Activated CD8-positive, alpha-beta T cell treated with anti-CD3 and anti-CD28 coated beads, Interleukin-2, amount 10 ng/mL, durations not matched to agents 7 days and 5 days (primary cell): ENCODE measurements around the gene ZNHIT1. TPM values are rescaled to one million over a fixed set of nuclear protein-coding genes. Genes with fewer than 3 reads are reported as not detected.

ENCODE experiments used
- ATAC-seq: fragments of 150-1000 bp; cut with Tn5 transposase; one replicate; pipeline ENCODE4 v1.10.0; 2021; ENCODE audit warnings: moderate library complexity
- CTCF ChIA-PET: fragments of 350-600 bp; sonication (Branson Sonifier 250); formaldehyde crosslinking; loops from one replicate; lab custom pipeline; 2021; ENCODE audit warnings: antibody characterized with exemption; lab: Charles Lee
- POLR2A ChIA-PET: fragments of 350-600 bp; sonication (Branson Sonifier 250); formaldehyde crosslinking; loops from one replicate; lab custom pipeline; 2021; ENCODE audit warnings: antibody characterized with exemption; lab: Charles Lee
- DNase-seq: peaks from one replicate; pipeline ENCODE4 v3.0.0-alpha.2; 2020
- H3K27ac Mint-ChIP-seq: one replicate; pipeline ENCODE4 v1.8.0; 2021; ENCODE audit warnings: mild to moderate bottlenecking, mixed read lengths
- H3K27me3 Mint-ChIP-seq: one replicate; pipeline ENCODE4 v1.8.0; 2021; ENCODE audit warnings: low read depth, mixed read lengths
- H3K36me3 Mint-ChIP-seq: one replicate; pipeline ENCODE4 v1.8.0; 2021; ENCODE audit warnings: low read depth, mixed read lengths
- H3K4me1 Mint-ChIP-seq: one replicate; pipeline ENCODE4 v1.8.0; 2021; ENCODE audit warnings: low read depth, mixed read lengths
- H3K4me3 Mint-ChIP-seq: one replicate; pipeline ENCODE4 v1.8.0; 2021; ENCODE audit warnings: mild to moderate bottlenecking, mixed read lengths
- H3K9me3 Mint-ChIP-seq: one replicate; pipeline ENCODE4 v1.8.0; 2022; ENCODE audit warnings: mixed read lengths; ENCODE audit not compliant: insufficient read depth
- total RNA-seq, 2 experiments: library from RNA; stranded (reverse); gene quantifications; one replicate each; pipeline ENCODE4 v1.2.3, GENCODE V29; 2021

The ZNHIT1 gene
- total RNA-seq, 2 experiments from 2014 or later: 56.1 to 58.4 TPM

DNA sequence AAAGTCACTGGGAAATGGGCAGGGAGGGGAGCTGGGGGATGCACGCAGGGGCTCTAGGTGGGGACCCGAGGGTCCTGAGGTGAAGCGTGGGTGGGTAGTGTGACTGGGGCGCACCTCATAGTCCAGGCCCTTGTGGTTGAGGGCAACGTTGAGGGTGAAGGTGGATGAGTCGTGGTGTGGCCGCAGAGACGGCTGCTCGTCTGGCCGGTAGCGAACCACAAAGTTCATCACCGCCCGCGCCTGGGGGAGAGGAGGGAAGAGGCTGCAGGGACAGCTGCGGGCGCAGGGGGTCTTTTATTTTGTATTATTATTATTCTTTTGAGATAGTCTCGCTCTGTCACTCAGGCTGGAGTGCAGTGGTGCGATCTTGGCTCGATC, 11.3 kb upstream of the ZNHIT1 start:
- Mint-ChIP-seq H3K4me3 (no peak overlapping the region), H3K4me1 (peaks cover 4% of the 10 kb centered on the region), H3K27me3 (peaks cover 15% of the 10 kb centered on the region), H3K27ac (no peak overlapping the region), H3K36me3 (peaks cover 8% of the 10 kb centered on the region), H3K9me3 (no peaks in the 10 kb centered on the region)
- no peak for DNase-seq
- no peak for ATAC-seq
- CTCF ChIA-PET: interaction anchor here (2.1 kb wide), 1 partner anchor 14 kb away, joined by 5 read pairs; no protein-coding TSS in a partner anchor
- POLR2A ChIA-PET: no interaction called here

DNA sequence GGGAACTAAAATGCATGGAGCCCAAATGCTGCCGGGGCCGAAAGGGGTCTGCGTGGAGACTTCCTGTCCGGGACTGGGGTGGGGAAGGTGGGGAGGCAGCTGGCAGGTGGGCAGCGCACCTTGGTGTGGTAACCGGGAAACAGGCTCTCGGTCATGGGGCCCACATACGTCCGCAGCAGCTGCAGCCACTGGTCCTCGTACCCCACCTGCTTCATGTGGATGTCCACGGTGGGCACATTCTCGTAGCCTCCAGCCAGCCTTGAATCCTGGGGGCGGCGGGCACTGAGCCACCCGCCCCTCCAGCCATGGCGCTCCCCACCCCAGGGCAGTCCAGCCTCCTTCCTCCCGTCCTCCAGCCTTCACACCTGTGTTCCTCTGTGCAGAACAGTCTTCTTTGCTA, 10.5 kb upstream of the ZNHIT1 start:
- DNase-seq (no peak), ATAC-seq (no peak)
- H3K27me3 Mint-ChIP-seq: peaks cover 13% of the 10 kb centered on the region
- no peaks in the 10 kb centered on the region for H3K9me3 Mint-ChIP-seq
- POLR2A ChIA-PET: no interaction called here
- CTCF ChIA-PET: interaction anchor here (1.0 to 1.6 kb wide), 3 partner anchors 10 to 75 kb away, joined by 3 to 4 read pairs (median 4); partner anchors contain the start of genes PLOD3 and ZNHIT1
- H3K4me3 Mint-ChIP-seq: no peak overlapping the region
- H3K36me3 Mint-ChIP-seq: peaks cover 9% of the 10 kb centered on the region
- H3K4me1 Mint-ChIP-seq: peaks cover 4% of the 10 kb centered on the region
- H3K27ac Mint-ChIP-seq: no peak overlapping the region

DNA sequence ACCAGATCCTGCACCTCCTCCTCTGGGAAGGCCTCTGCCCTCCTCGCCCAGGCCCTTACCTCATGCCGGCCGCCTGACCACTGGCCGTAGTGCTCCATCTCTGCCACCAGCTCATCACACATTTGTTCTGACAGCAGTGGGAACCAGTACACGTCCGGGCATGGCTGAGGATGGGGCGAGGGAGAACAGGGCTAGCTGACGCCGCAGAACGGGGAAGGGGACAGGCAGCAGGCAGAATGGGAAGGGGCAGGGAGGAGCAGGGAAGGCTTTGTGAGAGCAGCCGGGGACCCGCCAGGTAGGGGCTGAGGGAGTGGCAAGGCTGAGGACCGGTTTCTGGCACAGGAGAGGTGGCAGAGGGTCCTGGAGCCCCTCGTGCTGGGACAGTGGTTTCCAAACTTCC, 9.2 kb upstream of the ZNHIT1 start:
- CTCF ChIA-PET: interaction anchor here (1.6 kb wide), 1 partner anchor 9 kb away, joined by 4 read pairs; the partner anchor contains the start of genes PLOD3 and ZNHIT1
- Mint-ChIP-seq H3K4me1 (peaks cover 4% of the 10 kb centered on the region), H3K27me3 (peaks cover 5% of the 10 kb centered on the region), H3K27ac (no peak overlapping the region), H3K36me3 (peaks cover 9% of the 10 kb centered on the region), H3K9me3 (no peaks in the 10 kb centered on the region), H3K4me3 (no peak overlapping the region)
- POLR2A ChIA-PET: no interaction called here
- no peak for DNase-seq
- no peak for ATAC-seq

DNA sequence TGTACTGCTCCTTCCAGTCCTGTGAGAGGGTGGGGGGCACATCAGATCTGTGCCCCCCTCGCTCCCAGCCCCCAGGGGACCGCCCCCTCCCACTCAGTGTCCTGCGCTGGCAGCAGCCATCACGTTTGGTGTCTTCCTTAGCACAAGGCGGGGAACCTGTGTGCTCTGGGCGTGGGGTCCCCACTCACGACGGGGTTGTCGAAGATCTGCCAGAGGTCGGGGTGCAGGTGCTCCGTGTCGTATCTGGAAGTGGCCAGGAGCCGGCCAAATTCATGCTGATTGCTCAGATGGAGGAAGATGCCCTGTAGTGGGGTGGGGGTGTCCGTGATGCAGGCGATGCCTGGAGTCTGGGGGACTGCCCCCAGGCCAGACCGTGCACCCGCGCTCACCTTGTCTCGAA, 7.8 kb upstream of the ZNHIT1 start:
- ATAC-seq: no peak
- H3K36me3 Mint-ChIP-seq: peaks cover 14% of the 10 kb centered on the region
- H3K27me3 Mint-ChIP-seq: no peaks in the 10 kb centered on the region
- no peaks in the 10 kb centered on the region for H3K9me3 Mint-ChIP-seq
- DNase-seq: no peak
- H3K4me3 Mint-ChIP-seq: no peak overlapping the region
- no peaks in the 10 kb centered on the region for H3K4me1 Mint-ChIP-seq
- H3K27ac Mint-ChIP-seq: no peak overlapping the region
- POLR2A ChIA-PET: interaction anchor here (0.6 kb wide), 1 partner anchor 34 kb away, joined by 3 read pairs; no protein-coding TSS in a partner anchor
- CTCF ChIA-PET: interaction anchor here (0.9 to 1.6 kb wide), 2 partner anchors 17 to 72 kb away, joined by 3 to 8 read pairs; no protein-coding TSS in a partner anchor

DNA sequence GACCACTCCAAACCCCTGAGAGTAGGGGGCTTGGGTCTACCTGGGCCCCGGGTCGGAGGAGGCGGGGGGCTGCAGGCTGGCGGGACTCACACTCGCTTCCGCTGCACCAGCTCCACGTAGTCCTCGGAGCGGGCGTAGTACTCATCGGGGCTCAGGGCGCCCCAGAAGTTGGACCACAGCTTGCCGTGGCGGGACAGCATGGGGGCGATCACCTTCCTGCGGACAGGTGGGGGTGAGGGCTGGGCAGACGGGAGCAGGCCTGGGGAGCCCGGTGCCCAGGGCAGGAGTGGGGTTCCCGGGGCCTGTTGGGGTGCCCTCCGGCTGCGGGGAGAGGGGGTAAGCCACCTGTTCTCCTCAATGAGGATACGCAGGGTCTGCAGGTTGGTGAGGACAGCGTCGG, 6.5 kb upstream of the ZNHIT1 start:
- ChIA-PET CTCF (interaction anchor here (1.6 kb wide), 1 partner anchor 19 kb away, joined by 8 read pairs; no protein-coding TSS in a partner anchor), POLR2A (no interaction called here)

DNA sequence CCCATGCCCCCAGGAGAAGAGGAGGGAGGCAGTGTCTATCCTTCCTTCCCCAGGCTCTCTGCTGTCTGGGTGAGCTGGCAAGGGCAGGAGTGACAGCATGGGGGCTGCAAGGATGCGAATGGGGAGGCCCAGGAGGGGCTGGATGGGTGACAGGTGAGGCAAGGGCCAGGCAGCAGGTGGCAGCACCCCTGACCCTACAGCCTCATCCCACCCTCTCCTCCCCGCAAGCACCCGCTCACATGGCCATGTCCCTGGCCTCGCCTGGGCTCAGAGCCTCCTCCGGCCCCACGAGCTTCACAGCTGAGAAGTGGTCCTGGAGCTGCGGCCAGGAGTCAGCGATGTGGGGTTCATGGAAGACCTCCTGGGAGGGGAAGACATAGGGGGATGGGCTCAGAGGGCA, 6.0 kb upstream of the ZNHIT1 start:
- no peaks in the 10 kb centered on the region for H3K9me3 Mint-ChIP-seq
- H3K4me3 Mint-ChIP-seq: no peak overlapping the region
- no peak overlapping the region for H3K27ac Mint-ChIP-seq
- ATAC-seq (peak; percentile 5), DNase-seq (no peak)
- H3K27me3 Mint-ChIP-seq: no peaks in the 10 kb centered on the region
- ChIA-PET CTCF (no interaction called here), POLR2A (no interaction called here)
- peaks cover 12% of the 10 kb centered on the region for H3K4me1 Mint-ChIP-seq
- peaks cover 28% of the 10 kb centered on the region for H3K36me3 Mint-ChIP-seq

More for the DNA sequence above, 6.5 kb upstream of the ZNHIT1 start:
- Mint-ChIP-seq H3K4me1 (peaks cover 9% of the 10 kb centered on the region), H3K27ac (no peak overlapping the region), H3K27me3 (no peaks in the 10 kb centered on the region), H3K9me3 (no peaks in the 10 kb centered on the region), H3K36me3 (peaks cover 25% of the 10 kb centered on the region), H3K4me3 (no peak overlapping the region)
- ATAC-seq (no peak), DNase-seq (no peak)

DNA sequence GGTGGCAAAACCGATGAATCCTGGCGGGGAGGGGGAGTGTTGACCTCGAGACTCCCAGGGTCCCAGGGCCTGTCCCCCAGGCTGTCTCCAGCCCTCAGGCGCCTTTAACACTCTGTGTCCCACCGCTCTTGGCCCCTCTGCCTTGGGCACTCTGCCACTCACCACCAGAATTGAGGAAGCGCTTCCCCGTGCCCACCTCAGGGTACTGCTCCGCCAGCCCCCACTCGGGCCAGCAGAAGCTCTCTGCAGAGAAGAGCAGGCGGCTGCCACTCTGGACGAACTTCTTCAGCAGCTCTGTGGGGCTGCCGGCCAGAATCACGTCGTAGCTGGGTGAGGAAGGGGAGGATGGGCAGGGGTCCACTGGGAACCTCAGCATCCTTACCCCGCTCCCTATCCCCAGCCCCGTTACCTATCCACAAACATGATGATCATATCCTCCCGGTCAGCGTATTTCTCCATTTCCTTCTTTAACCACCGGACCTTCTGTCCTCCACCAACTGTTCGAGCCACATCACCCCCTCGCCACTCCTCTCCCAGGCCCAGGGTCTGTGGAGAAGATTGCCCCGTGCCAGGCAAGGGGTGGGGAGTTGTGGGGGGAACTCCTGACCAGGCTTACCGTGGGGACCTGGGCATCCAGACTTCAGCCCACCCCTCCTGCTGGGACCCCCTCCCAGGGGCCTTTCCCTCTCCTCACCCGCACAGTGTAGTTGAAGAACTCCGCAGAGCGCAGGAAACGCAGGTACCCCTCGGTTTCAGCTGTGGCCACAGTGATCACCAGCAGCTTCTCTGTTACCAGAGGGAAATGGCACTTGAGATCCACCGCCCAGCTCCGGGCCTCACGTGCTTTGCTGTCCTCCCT, 1.7 kb upstream of the ZNHIT1 start:
- ChIA-PET POLR2A (interaction anchor here (2.4 kb wide), 1 partner anchor 28 kb away, joined by 20 read pairs; the partner anchor contains the start of gene FIS1), CTCF (interaction anchor here (0.6 to 5.0 kb wide), 9 partner anchors 16 to 510 kb away, joined by 3 to 64 read pairs (median 8); partner anchors contain the start of genes FIS1 and POP7)
- Mint-ChIP-seq H3K27ac (peak overlapping the region; percentile 82), H3K4me3 (peak overlapping the region; percentile 96), H3K36me3 (peaks cover 20% of the 10 kb centered on the region), H3K4me1 (peaks cover 27% of the 10 kb centered on the region), H3K9me3 (no peaks in the 10 kb centered on the region), H3K27me3 (no peaks in the 10 kb centered on the region)
- ATAC-seq (no peak), DNase-seq (no peak)

DNA sequence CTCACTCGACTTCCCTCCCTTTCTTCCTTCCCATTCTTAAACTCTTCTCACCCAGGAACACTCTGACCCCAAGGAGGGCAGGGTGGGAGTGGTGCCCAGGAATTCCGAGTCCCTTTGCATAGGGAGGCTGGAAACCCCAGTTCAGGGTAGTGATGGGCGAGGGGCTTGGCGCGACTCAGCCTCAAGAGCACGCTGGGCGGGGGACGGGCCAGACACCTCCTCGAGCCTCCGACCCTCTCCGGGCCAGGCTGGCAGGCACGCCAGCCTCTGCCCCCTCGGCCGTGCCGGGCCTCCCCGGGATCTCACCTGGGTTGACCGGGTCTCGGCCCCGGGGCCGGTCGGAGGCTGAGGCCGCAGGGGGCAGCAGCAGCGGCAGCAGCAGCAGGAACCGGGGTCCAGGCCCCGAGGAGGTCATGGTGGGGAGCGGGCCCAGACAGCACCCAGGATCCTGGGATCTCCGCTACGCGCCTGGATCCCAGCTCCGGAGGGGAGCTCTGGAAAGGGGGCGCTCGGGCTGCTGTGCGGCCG, 1.0 kb upstream of the ZNHIT1 start:
- H3K27me3 Mint-ChIP-seq: no peaks in the 10 kb centered on the region
- H3K9me3 Mint-ChIP-seq: no peaks in the 10 kb centered on the region
- peak overlapping the region; percentile 96 for H3K4me3 Mint-ChIP-seq
- no peak for DNase-seq
- H3K36me3 Mint-ChIP-seq: peaks cover 25% of the 10 kb centered on the region
- H3K4me1 Mint-ChIP-seq: peaks cover 33% of the 10 kb centered on the region
- ChIA-PET POLR2A (interaction anchor here (0.8 to 2.4 kb wide), 6 partner anchors 24 to 328 kb away, joined by 3 to 20 read pairs (median 4); partner anchors contain the start of genes FIS1 and TRIM56), CTCF (interaction anchor here (0.9 to 5.0 kb wide), 20 partner anchors 9 to 511 kb away, joined by 3 to 64 read pairs (median 5); partner anchors contain the start of genes FIS1 and POP7)
- peak overlapping the region; percentile 88 for H3K27ac Mint-ChIP-seq
- ATAC-seq: no peak

DNA sequence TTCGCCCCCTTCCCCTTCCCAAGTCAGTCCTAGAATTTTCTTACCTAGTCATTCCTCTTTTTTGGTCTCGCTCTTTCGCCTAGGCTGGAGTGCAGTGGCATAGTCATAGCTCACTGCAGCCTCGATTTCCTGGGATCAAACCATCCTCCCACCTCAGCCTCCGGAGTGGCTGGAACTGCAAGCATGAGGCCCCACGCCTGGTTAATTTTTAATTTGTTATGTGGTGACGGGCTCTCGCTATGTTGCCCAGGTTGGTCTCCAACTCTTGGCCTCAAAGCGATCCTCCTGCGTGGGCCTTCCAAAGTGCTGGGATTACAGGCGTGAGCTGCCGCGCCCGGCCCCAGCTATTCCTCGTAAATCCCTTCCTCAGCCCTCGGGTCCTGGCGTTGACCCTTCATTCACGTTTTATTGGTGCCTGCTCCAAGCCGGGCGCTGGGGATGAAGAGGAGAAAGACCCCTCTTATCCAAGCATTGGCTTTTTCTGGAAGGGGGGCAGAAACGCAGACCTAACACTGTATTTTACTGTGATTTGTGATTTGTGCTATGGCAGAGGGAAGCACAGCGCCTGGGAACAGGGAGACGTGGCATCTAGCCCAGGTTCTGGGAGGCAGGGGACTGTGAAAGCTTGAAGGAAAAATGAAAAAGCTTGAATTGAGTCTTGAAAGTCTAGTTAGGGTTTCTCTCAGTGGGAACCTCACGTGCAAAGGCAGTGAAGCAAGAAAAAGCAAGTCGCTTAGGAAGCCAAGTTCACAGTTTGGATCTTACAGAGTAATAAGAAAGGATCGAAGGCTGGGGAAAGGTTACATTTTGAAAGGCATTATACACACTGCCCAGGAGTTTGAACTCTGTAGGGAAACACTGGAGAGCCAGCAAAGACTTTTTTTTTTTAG, 516 bp downstream of the ZNHIT1 start:
- no peak for DNase-seq
- ATAC-seq: peak; percentile 11
- Mint-ChIP-seq H3K4me3 (peak overlapping the region; percentile 96), H3K27me3 (no peaks in the 10 kb centered on the region), H3K9me3 (no peaks in the 10 kb centered on the region), H3K36me3 (peaks cover 37% of the 10 kb centered on the region), H3K27ac (peak overlapping the region; percentile 88), H3K4me1 (peaks cover 36% of the 10 kb centered on the region)
- ChIA-PET CTCF (interaction anchor here (0.7 to 5.0 kb wide), 19 partner anchors 8 to 513 kb away, joined by 3 to 64 read pairs (median 5); partner anchors contain the start of genes FIS1 and POP7), POLR2A (interaction anchor here (0.6 to 2.4 kb wide), 13 partner anchors 9 to 632 kb away, joined by 3 to 20 read pairs (median 3); partner anchors contain the start of genes FIS1 and SRRT)

DNA sequence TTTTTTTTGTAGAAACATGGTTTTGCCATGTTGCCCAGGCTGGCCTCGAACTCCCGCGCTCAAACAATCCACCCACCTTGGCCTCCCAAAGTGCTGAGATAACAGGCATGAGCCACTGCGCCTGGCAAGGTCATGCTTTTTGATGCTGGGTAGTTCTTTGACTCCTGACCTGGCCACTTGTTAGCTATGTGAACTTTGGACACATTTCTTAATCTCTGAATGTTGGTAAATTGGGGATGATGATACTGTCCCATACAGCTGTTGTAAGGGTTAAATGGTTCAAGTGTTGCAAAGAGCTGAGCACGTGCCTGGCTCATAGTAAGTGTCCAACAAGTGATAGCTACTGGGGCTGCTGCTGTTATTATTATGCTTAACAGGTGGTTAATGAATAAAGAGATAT, 2.3 kb downstream of the ZNHIT1 start:
- Mint-ChIP-seq H3K9me3 (no peaks in the 10 kb centered on the region), H3K27ac (no peak overlapping the region), H3K4me1 (peaks cover 36% of the 10 kb centered on the region), H3K4me3 (no peak overlapping the region), H3K27me3 (no peaks in the 10 kb centered on the region), H3K36me3 (peaks cover 43% of the 10 kb centered on the region)
- ChIA-PET POLR2A (interaction anchor here (1.1 kb wide), 1 partner anchor 31 kb away, joined by 3 read pairs; no protein-coding TSS in a partner anchor), CTCF (interaction anchor here (0.7 to 5.0 kb wide), 3 partner anchors 23 to 101 kb away, joined by 3 to 64 read pairs (median 4); partner anchors contain the start of genes FIS1 and IFT22)
- no peak for DNase-seq
- no peak for ATAC-seq
